NCI-H2196 treated with DMSO at 0.1 percent for 48 hours (cell line): ENCODE measurements around the gene DEF6.

Source experiments
- DNase-seq: peaks from one replicate; lab custom pipeline; 2025; ENCODE audit not compliant: unreplicated experiment; lab: John Stamatoyannopoulos, UW

Gene DEF6, protein sequence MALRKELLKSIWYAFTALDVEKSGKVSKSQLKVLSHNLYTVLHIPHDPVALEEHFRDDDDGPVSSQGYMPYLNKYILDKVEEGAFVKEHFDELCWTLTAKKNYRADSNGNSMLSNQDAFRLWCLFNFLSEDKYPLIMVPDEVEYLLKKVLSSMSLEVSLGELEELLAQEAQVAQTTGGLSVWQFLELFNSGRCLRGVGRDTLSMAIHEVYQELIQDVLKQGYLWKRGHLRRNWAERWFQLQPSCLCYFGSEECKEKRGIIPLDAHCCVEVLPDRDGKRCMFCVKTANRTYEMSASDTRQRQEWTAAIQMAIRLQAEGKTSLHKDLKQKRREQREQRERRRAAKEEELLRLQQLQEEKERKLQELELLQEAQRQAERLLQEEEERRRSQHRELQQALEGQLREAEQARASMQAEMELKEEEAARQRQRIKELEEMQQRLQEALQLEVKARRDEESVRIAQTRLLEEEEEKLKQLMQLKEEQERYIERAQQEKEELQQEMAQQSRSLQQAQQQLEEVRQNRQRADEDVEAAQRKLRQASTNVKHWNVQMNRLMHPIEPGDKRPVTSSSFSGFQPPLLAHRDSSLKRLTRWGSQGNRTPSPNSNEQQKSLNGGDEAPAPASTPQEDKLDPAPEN

DNA sequence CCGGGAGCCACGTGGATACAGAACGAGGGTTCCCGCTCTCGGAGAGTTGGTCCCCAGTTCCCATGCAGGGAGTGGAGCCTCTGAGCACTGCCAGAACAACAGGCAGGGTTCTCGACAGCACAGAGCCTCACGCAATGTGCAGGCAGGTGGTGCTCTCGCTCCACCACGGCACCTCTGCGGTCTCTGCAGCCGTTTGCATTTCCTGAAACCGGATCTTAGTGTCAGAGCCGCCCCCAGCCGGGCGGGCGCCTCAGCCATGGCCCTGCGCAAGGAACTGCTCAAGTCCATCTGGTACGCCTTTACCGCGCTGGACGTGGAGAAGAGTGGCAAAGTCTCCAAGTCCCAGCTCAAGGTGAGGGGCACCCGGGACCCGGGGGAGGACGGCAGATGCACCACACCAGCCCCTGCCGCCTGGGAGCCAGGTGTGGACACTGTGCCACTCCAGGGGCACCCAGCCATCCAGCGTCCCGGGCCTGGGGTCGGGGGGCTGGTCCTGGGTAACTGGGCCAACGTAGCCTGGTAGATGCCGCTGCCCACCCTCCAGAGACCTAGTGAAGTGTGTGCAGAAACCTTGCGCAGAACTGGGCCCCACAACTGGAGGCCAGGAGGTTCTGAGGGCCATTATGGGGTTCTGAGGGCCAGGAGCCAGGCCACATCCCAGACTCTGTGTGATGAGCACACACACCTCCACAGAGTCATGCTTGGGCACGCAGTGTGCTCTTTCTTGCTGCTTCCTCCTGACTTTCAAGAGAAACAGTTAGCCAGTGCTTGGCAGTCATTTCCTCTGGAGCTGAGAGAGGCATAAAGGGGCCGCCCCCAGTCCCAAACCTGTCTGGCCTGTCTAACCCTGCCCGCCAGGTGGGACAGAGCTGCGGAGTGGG, at the start of gene DEF6:
Gene DEF6, plus strand, starts transcription at position 218 of the 881 bp plus-strand sequence. Its CDS starts 39 bp downstream, at position 257.
- peak; percentile 87 for DNase-seq

DNA sequence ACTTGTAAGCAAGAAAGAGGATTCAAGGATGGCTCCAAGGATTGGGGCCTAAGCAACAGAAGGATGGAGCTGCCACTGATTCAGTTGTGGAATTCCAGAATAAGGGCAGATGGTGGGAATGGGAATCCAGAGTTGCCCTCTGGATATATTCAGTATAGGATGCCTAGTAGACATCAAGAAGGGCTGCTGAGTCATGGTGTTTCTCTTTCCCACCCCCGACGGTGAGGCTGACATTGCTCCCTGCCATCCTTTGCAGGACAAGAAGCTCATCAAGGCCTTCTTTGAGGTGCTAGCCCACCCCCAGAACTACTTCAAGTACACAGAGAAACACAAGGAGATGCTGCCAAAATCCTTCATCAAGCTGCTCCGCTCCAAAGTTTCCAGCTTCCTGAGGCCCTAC, 49.3 kb upstream of the DEF6 start:
- DNase-seq: no peak

DNA sequence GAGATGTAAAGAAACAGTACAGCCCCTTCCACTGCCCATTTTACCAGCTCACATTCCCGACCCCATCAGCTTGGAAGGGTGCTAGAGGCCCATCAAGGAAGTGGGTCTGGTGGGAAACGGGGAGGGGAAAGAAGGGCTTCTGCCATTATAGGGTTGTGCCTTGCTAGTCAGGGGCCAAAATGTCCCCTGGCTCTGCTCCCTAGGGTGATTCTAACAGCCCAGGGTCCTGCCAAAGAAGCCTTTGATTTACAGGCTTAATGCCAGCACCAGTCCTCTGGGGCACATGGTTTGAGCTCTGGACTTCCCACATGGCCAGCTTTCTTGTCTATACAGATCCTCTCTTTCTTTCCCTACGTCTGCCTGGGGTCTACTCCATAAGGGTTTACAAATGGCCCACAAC, 48.7 kb upstream of the DEF6 start:
- no peak for DNase-seq

DNA sequence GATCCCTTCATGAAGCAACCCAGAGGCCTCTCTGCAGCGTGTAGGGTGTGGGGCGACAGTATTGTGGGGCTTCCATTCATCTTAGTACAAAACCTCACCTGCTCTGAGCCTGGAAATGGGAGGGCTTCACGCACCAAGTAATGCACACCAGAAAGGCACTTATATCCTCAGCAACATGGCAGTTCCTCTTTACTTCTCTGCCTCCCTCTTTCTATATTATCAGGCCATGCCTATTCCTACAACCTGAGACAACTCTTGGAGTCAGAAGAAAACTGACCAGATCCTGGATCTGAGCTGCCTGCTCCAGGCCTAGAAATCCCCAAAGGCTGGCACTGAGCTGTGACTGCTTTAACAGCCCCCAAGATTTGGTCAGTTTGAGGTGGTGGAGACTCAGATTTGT, 45.7 kb upstream of the DEF6 start:
- DNase-seq: no peak

DNA sequence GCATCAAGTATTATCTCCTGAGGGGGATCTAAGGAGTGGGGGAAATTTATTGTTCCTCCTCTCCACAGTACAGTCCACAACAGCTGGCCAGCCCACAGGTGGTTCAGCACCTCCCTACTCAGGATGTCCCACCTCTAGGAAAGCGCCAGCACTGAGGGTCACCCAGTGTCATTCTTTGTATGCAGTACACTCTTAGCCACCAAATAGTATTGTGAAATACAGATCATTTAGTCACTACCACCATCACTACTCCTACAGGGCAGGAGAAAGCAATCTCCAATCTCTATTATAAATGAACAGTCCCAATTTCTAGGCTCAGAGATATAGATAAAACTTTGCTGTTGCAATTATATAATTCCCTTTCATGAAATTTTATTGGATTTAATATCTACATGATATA, 44.4 kb upstream of the DEF6 start:
- DNase-seq: no peak

DNA sequence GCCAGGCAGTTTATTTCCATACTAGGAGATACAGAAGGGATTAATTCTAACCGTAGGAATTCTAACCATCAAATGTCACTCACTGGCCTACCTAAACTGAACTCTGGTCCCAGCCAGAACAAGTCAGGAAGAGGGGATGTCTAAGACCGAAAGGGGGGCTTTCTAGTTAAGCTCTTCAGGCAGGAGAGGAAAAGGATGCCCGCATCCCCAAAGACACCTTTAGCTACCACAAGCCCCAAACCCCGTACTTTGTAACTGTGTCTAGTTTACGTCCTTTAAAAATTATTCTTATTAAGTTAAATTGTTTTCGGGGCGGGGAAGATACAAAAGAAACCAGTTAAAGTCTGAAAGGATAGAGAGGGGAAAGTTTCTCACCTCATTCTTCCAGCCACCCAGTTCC, 39.3 kb upstream of the DEF6 start:
- DNase-seq: no peak

- no peak for DNase-seq
Observed at GRCh38 chr6:35258858-35259193, 38.8 kb upstream of the DEF6 start.

- DNase-seq: peak; percentile 94
Observed at GRCh38 chr6:35259194-35259947, 38.2 kb upstream of the DEF6 start, which contains the start of gene ZNF76. Gene ZNF76 (plus strand): TSS chr6:35259735. CDS start chr6:35281152, 21,417 bp downstream.

GRCh38 chr6:35259948-35260590, 37.5 kb upstream of the DEF6 start:
- peak; percentile 59 for DNase-seq

DNA sequence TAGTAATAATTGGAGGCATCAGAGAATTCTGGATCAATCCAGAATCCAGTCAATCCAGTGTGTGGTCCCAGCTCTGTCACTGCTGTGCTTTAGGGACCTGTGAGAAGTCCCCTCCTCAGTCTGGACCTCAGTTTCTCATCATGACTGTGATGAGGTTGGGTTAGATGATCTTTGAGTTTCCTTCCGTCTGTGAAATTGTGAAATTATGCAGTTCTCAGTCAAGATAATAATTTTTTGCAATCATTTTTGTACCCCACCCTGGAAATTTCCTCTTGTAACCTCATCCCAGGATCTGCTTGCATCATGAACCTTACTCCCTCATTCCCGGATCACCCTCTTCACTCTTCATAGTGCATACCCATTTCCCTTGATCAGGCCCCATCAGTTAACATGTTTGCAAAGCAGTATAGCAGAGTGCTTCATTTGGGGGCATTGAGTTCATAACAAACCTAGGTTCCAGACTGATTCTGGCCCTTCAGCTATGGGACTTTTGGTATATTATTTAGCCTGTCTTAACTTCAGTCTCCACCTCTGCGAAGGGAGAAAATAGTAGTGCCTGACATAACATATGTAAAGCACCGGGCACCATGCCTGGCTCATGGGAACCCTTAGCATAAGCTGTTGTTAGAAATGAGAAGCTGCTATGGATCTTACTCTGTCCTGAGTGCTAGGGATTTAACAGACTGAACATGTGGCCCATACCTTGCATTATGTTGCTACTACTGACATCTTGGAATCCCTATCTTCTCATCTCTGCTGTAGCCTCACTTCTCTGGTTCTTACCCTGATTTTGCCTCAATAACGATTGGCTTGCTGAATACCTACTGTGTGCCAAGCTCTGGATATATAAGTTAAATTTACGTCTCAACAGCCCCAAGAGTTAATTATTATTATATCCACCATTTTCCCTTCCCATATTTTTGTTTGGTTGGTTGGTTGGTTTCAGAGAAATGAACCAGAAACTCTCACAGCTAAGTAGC, 36.7 kb upstream of the DEF6 start:
- DNase-seq: no peak

DNA sequence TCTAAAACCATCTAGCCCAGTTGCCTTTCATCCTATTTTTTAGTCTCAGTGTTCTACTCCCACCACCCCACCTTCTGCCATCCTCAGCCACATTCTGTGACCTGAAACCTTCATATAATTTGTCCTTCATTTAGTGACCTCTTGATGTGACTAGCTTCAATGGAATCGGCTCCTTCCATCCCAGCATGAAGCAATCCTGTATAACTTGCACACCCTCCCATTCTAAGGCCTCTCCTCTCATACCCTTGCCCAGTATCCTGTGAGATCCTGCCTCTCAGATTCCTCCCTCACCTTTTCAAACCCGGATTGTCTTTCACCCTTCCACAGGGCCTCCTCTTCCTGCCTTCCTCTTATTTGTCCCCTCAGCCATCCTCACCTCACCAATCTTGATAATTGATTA, 35.0 kb upstream of the DEF6 start:
- DNase-seq: no peak

GRCh38 chr6:35264550-35265274, 32.9 kb upstream of the DEF6 start:
- no peak for DNase-seq

DNA sequence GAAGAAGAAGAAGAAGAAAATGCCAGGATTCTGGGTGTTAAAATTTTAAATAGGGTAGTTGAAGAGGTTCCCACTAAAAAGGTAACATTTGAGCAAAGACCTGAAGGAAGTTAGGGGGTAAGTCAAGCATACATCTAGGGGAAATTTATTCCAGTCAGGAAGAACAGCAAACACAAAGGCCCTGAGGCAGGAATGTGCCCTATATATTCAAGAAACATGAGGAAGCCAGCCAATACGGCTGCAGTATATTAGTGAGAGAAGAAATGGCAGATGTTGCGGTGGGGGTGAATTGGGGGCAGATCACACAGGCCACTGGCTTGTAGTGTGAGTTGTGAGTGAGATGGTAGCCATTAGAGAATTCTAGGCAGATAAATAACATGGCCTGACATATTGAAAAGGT, 32.1 kb upstream of the DEF6 start:
- no peak for DNase-seq

- no peak for DNase-seq
Observed at GRCh38 chr6:35267446-35267845, 30.2 kb upstream of the DEF6 start.

- DNase-seq: no peak
Observed at GRCh38 chr6:35267897-35268296, 29.7 kb upstream of the DEF6 start.

DNA sequence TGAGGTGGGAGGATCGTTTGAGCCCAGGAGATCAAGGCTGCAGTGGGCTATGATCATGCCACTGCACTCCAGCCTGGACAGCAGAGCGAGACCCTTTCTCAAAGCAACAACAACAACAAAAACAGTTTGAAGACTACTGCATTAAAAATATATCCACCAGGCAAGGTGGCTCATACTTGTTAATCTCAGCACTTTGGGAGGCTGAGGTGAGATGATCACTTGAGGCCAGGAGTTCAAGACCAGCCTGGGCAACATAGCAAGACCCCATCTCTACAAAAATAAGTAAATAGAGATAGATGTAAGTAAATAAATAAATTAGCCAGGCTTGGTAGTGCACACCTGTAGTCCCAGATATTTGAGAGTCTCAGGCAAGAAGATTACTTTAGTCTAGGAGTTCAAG, 25.6 kb upstream of the DEF6 start:
- no peak for DNase-seq

DNA sequence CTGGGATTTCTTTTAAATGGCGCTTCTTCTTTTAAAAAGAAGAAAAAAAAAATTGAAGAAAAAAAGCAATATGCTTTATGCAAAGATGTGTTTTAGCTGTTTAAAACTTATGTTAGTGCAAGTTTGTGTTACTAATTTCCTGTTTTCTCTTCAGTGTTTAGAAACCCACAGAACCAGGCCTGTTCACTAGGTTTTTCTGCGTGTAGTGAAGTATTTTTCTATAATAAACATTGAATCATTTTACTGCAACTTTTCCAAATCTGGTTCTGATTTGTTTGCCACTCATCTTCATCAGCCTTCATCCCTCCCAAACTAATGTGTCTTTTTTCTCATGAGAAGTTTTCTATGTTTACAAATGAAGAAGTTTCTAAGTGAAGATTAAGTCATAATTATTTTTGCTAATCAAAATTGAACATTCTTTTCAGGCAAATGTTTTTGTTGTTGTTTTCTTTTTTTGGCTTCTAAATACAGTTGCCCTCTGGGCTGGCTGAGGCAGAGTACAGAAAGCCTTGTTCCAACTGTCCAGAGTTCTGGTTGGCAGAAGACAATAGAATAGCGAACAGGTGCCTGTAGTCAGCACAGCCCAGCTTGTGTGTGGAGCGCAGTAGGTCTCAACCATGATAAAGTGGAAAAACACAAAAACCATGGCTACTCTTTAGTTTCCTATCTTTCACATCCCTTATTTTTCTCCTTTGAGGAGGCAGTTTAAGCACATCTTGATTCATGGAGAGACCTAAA, 23.6 kb upstream of the DEF6 start:
- no peak for DNase-seq

DNA sequence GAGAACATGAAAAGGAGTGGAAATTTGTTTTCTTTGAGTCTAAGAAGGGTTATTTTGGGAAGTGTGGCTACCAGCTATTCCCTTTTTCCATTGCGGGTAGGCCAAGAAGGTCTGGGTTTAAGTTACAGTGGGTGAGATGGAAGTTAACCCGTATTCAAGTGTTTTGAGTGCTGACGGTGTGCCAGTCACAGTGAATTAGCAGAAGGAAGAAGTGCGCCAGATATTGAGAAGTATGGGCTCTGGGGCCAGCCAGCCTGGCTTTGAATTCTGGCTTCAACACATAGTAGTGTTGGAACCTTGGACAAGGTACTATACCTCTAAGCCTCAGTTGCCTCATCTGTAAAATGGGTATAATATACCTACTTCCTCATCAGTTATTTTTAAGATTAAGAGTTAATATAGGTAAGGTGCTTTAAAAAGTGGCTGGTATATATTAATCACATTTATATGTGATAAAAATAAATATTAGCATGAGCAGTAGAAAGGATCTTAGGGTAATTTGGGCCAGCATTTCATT, 21.8 kb upstream of the DEF6 start:
- DNase-seq: no peak
